ENCODE measurements around the gene PSPH. TPM values are rescaled to one million over a fixed set of nuclear protein-coding genes. Genes with fewer than 3 reads are reported as not detected.

The PSPH gene
- total RNA-seq, 4 donors from 2014 or later, result 13.9 to 46.7 (median 27.9) TPM

GRCh38 chr7:56007167-56007652 is 44.0 kb downstream of the PSPH start:
- WGBS, 2 donors, result 77 to 79% methylated on average over 4 of the region's 4 CpGs
- Histone ChIP-seq H3K9me3 (no peaks in the 10 kb centered on the region), H3K4me3 (no peak overlapping the region), H3K36me3 (peaks cover 0 to 7% (median 0%) of the 10 kb centered on the region in 3 donors), H3K27ac (no peak overlapping the region), H3K4me1 (peaks cover 5 to 23% (median 9%) of the 10 kb centered on the region in 3 donors), H3K27me3 (no peaks in the 10 kb centered on the region)
- DNase-seq, result no peak
- intact Hi-C loops (cut with DNase I), result loop anchor here (5.0 kb wide), 1 partner anchor 65 kb away; no protein-coding TSS in a partner anchor
- TF ChIP-seq CTCF (IDR thresholded peaks at IDR 0.05) (no peak), POLR2A (IDR thresholded peaks at IDR 0.05) (no peak)

- WGBS, 2 donors, result 85 to 87% methylated on average over 3 to 4 of the region's 4 CpGs
- DNase-seq, result no peak
- Histone ChIP-seq H3K4me1 (peaks cover 0 to 1% (median 0%) of the 10 kb centered on the region in 3 donors), H3K27me3 (no peaks in the 10 kb centered on the region), H3K27ac (no peak overlapping the region), H3K36me3 (peaks cover 0 to 17% (median 0%) of the 10 kb centered on the region in 3 donors), H3K4me3 (no peak overlapping the region), H3K9me3 (no peaks in the 10 kb centered on the region)
- intact Hi-C loops (cut with DNase I), result no loop called here
- no peak for TF ChIP-seq POLR2A (IDR thresholded peaks at IDR 0.05)
- TF ChIP-seq CTCF (IDR thresholded peaks at IDR 0.05), result no peak
Measured at GRCh38 chr7:56003749-56004148, 47.5 kb downstream of the PSPH start.

GRCh38 chr7:55996856-55997500 is 54.3 kb downstream of the PSPH start:
- DNase-seq, result no peak
- no peak overlapping the region for H3K27ac ChIP-seq
- no peaks in the 10 kb centered on the region for H3K9me3 ChIP-seq
- intact Hi-C loops (cut with DNase I), result no loop called here
- H3K27me3 ChIP-seq, result no peaks in the 10 kb centered on the region
- TF ChIP-seq CTCF (IDR thresholded peaks at IDR 0.05), result no peak
- no peak for TF ChIP-seq POLR2A (IDR thresholded peaks at IDR 0.05)
- 75 to 89% methylated on average over 7 to 8 of the region's 8 CpGs for WGBS, 2 donors
- H3K4me3 ChIP-seq, result no peak overlapping the region
- H3K4me1 ChIP-seq, result no peaks in the 10 kb centered on the region
- peaks cover 4 to 84% (median 5%) of the 10 kb centered on the region in 3 donors for H3K36me3 ChIP-seq

- Histone ChIP-seq H3K9me3 (no peaks in the 10 kb centered on the region), H3K27ac (no peak overlapping the region), H3K36me3 (peaks cover 4 to 98% (median 5%) of the 10 kb centered on the region in 3 donors), H3K27me3 (no peaks in the 10 kb centered on the region), H3K4me1 (no peaks in the 10 kb centered on the region), H3K4me3 (no peak overlapping the region)
- intact Hi-C loops (cut with DNase I), result no loop called here
- 81 to 85% methylated on average over 3 of the region's 3 CpGs for WGBS, 2 donors
- no peak for DNase-seq
- no peak for TF ChIP-seq POLR2A (IDR thresholded peaks at IDR 0.05)
- TF ChIP-seq CTCF (IDR thresholded peaks at IDR 0.05), result no peak
Measured at GRCh38 chr7:55992346-55992745, 58.9 kb downstream of the PSPH start.

GRCh38 chr7:55983537-55983936 is 67.7 kb downstream of the PSPH start:
- Histone ChIP-seq H3K4me3 (no peak overlapping the region), H3K27me3 (no peaks in the 10 kb centered on the region), H3K4me1 (peaks cover 0 to under 1% (median 0%) of the 10 kb centered on the region in 3 donors), H3K27ac (no peak overlapping the region), H3K36me3 (peaks cover 10 to 98% (median 10%) of the 10 kb centered on the region in 3 donors), H3K9me3 (no peaks in the 10 kb centered on the region)
- 62 to 78% methylated on average over 3 of the region's 3 CpGs for WGBS, 2 donors
- no peak for DNase-seq
- no peak for TF ChIP-seq CTCF (IDR thresholded peaks at IDR 0.05)
- TF ChIP-seq POLR2A (IDR thresholded peaks at IDR 0.05), result no peak
- intact Hi-C loops (cut with DNase I), result no loop called here
